ENCODE data around the gene LCE2B.

DNA sequence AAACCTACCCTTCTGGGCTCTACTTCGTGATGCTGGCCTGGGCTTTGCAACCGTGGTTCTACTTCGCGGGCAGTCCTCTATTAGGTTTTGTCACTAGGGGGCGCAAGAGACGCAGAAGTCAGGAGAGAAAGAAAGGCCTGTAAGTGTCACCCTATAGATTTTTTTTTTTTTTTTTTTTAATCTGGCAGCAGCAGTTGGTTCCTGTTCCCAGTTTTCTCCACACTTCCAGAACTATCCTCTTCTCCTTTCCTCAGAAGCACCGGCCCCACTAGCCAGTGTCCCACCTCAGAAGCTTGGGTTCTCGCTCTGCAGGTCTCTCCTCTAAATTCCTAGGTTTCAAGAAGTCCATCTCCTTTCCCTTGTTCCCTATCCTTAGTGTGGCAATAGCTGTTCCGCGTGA, 31.8 kb upstream of the LCE2B start:
- peak; percentile 85 for TF ChIP-seq CTCF (conservative IDR thresholded peaks at IDR 0.05)
- no peak for TF ChIP-seq EZH2 (IDR thresholded peaks at IDR 0.05; ENCODE audit: low read depth)

Data from PC-9 (cell line).